ENCODE results near the gene SPATC1L. TPM values are rescaled to one million over a fixed set of nuclear protein-coding genes. Genes with fewer than 3 reads are reported as not detected.

Gene SPATC1L
- total RNA-seq, 1 donor from 2014 or later = 58.7 TPM

GRCh38 chr21:46114963-46115362 is 69.3 kb downstream of the SPATC1L start:
- Mint-ChIP-seq H3K4me1 (ENCODE audit: low read depth, unreplicated experiment) (no peaks in the 10 kb centered on the region), H3K4me3 (ENCODE audit: unreplicated experiment) (no peak overlapping the region), H3K36me3 (ENCODE audit: unreplicated experiment) (no peaks in the 10 kb centered on the region), H3K27me3 (ENCODE audit: unreplicated experiment) (no peaks in the 10 kb centered on the region), H3K9me3 (ENCODE audit: unreplicated experiment) (peaks cover 1% of the 10 kb centered on the region), H3K27ac (ENCODE audit: unreplicated experiment) (no peak overlapping the region)
- TF ChIP-seq, protein P1, sequence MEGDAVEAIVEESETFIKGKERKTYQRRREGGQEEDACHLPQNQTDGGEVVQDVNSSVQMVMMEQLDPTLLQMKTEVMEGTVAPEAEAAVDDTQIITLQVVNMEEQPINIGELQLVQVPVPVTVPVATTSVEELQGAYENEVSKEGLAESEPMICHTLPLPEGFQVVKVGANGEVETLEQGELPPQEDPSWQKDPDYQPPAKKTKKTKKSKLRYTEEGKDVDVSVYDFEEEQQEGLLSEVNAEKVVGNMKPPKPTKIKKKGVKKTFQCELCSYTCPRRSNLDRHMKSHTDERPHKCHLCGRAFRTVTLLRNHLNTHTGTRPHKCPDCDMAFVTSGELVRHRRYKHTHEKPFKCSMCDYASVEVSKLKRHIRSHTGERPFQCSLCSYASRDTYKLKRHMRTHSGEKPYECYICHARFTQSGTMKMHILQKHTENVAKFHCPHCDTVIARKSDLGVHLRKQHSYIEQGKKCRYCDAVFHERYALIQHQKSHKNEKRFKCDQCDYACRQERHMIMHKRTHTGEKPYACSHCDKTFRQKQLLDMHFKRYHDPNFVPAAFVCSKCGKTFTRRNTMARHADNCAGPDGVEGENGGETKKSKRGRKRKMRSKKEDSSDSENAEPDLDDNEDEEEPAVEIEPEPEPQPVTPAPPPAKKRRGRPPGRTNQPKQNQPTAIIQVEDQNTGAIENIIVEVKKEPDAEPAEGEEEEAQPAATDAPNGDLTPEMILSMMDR (IDR thresholded peaks at IDR 0.05; ENCODE audit: partially characterized antibody, unreplicated experiment) = no peak
- DNase-seq = no peak

DNA sequence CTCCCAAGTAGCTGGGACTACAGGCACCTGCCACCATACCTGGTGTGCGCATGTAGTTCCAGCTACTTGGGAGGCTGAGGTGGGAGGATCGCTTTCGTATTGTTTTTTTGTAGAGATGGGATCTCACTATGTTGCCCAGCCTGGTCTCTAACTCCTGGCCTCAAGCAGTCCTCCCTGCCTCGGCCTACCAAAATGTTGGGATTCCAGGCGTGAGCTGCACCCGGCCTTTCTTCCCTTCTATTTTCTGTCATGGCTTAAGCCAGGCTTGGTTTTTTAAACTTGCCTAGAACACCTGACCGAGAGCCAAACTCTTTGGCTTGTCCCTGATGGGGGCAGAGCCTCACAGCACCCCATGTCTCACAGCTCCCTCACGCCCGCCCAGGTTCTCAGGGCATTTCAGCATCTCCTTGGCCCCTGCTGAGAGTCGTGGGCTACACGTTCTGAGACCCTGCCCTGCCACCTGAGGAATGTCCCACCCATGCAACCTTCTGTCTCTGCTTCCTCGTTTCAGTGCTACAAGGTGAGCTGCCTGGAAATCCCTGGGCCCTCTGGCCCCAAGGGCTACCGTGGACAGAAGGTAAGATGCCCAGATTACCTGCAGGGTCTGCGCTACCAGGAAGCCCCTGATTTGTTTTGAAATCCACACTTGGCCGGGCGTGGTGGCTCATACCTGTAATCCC is 70.6 kb downstream of the SPATC1L start:
- Mint-ChIP-seq H3K9me3 (ENCODE audit: unreplicated experiment) (peaks cover 2% of the 10 kb centered on the region), H3K4me1 (ENCODE audit: low read depth, unreplicated experiment) (no peaks in the 10 kb centered on the region), H3K4me3 (ENCODE audit: unreplicated experiment) (no peak overlapping the region), H3K36me3 (ENCODE audit: unreplicated experiment) (peaks cover 1% of the 10 kb centered on the region), H3K27me3 (ENCODE audit: unreplicated experiment) (no peaks in the 10 kb centered on the region), H3K27ac (ENCODE audit: unreplicated experiment) (no peak overlapping the region)
- DNase-seq = no peak
- TF ChIP-seq, protein P1 (IDR thresholded peaks at IDR 0.05; ENCODE audit: partially characterized antibody, unreplicated experiment) = no peak

- no peak for DNase-seq
- Mint-ChIP-seq H3K4me1 (ENCODE audit: low read depth, unreplicated experiment) (no peaks in the 10 kb centered on the region), H3K36me3 (ENCODE audit: unreplicated experiment) (peaks cover 5% of the 10 kb centered on the region)
Observed at GRCh38 chr21:46112725-46113215, 71.5 kb downstream of the SPATC1L start.

GRCh38 chr21:46111857-46112724 is 72.2 kb downstream of the SPATC1L start:
- H3K36me3 Mint-ChIP-seq (ENCODE audit: unreplicated experiment) = peaks cover 5% of the 10 kb centered on the region
- no peak overlapping the region for H3K4me3 Mint-ChIP-seq (ENCODE audit: unreplicated experiment)
- H3K27ac Mint-ChIP-seq (ENCODE audit: unreplicated experiment) = no peak overlapping the region
- no peaks in the 10 kb centered on the region for H3K4me1 Mint-ChIP-seq (ENCODE audit: low read depth, unreplicated experiment)
- H3K9me3 Mint-ChIP-seq (ENCODE audit: unreplicated experiment) = peaks cover 3% of the 10 kb centered on the region
- TF ChIP-seq, protein P1 (IDR thresholded peaks at IDR 0.05; ENCODE audit: partially characterized antibody, unreplicated experiment) = no peak
- no peaks in the 10 kb centered on the region for H3K27me3 Mint-ChIP-seq (ENCODE audit: unreplicated experiment)
- DNase-seq = peak; percentile 13

More at GRCh38 chr21:46112725-46113215, 71.5 kb downstream of the SPATC1L start:
- H3K4me3 Mint-ChIP-seq (ENCODE audit: unreplicated experiment) = no peak overlapping the region
- H3K27ac Mint-ChIP-seq (ENCODE audit: unreplicated experiment) = no peak overlapping the region
- TF ChIP-seq, protein P1 (IDR thresholded peaks at IDR 0.05; ENCODE audit: partially characterized antibody, unreplicated experiment) = no peak
- H3K9me3 Mint-ChIP-seq (ENCODE audit: unreplicated experiment) = peaks cover 3% of the 10 kb centered on the region
- H3K27me3 Mint-ChIP-seq (ENCODE audit: unreplicated experiment) = no peaks in the 10 kb centered on the region

Measured in glutamatergic neuron (in vitro differentiated cells).